Measurements from ENCODE around the gene TMEM178B.

Gene TMEM178B

GRCh38 chr7:141203177-141203576 lies 129.3 kb downstream of the TMEM178B start:
- H3K4me3 ChIP-seq (replicated peaks; ENCODE audit: low read depth, low read length), result no peak overlapping the region
- no peak for DNase-seq (ENCODE audit: extremely low read depth, low read depth)
- TF ChIP-seq CTCF (IDR thresholded peaks at IDR 0.05; ENCODE audit: low read depth, low read length, missing control alignments), result no peak

GRCh38 chr7:141203586-141203985 lies 129.7 kb downstream of the TMEM178B start:
- TF ChIP-seq CTCF (IDR thresholded peaks at IDR 0.05; ENCODE audit: low read depth, low read length, missing control alignments), result no peak
- DNase-seq (ENCODE audit: extremely low read depth, low read depth), result no peak
- H3K4me3 ChIP-seq (replicated peaks; ENCODE audit: low read depth, low read length), result no peak overlapping the region

- DNase-seq (ENCODE audit: extremely low read depth, low read depth), result no peak
- no peak for TF ChIP-seq CTCF (IDR thresholded peaks at IDR 0.05; ENCODE audit: low read depth, low read length, missing control alignments)
- no peak overlapping the region for H3K4me3 ChIP-seq (replicated peaks; ENCODE audit: low read depth, low read length)
Observed at GRCh38 chr7:141207661-141208060, 133.8 kb downstream of the TMEM178B start.

GRCh38 chr7:141208539-141208938 lies 134.7 kb downstream of the TMEM178B start:
- no peak overlapping the region for H3K4me3 ChIP-seq (replicated peaks; ENCODE audit: low read depth, low read length)
- DNase-seq (ENCODE audit: extremely low read depth, low read depth), result no peak
- TF ChIP-seq CTCF (IDR thresholded peaks at IDR 0.05; ENCODE audit: low read depth, low read length, missing control alignments), result no peak

- no peak overlapping the region for H3K4me3 ChIP-seq (replicated peaks; ENCODE audit: low read depth, low read length)
- TF ChIP-seq CTCF (IDR thresholded peaks at IDR 0.05; ENCODE audit: low read depth, low read length, missing control alignments), result no peak
- no peak for DNase-seq (ENCODE audit: extremely low read depth, low read depth)
Observed at GRCh38 chr7:141209454-141209853, 135.6 kb downstream of the TMEM178B start.

GRCh38 chr7:141210862-141211261 lies 137.0 kb downstream of the TMEM178B start:
- TF ChIP-seq CTCF (IDR thresholded peaks at IDR 0.05; ENCODE audit: low read depth, low read length, missing control alignments), result no peak
- DNase-seq (ENCODE audit: extremely low read depth, low read depth), result no peak
- H3K4me3 ChIP-seq (replicated peaks; ENCODE audit: low read depth, low read length), result no peak overlapping the region

- TF ChIP-seq CTCF (IDR thresholded peaks at IDR 0.05; ENCODE audit: low read depth, low read length, missing control alignments), result no peak
- DNase-seq (ENCODE audit: extremely low read depth, low read depth), result no peak
- no peak overlapping the region for H3K4me3 ChIP-seq (replicated peaks; ENCODE audit: low read depth, low read length)
Observed at GRCh38 chr7:141213226-141213625, 139.4 kb downstream of the TMEM178B start.

Measured in HFF-Myc (cell line).